Inflammatory macrophage treated with lipopolysaccharide for 1 hour (primary cell): ENCODE results near the gene MLLT10.
A peak's percentile ranks its signal among the peaks of the same experiment; 100 is the strongest.

Source experiments
- DNase-seq, 2 donors: peaks; one replicate each; pipeline ENCODE4 v3.0.0-alpha.2; 2020 to 2022

MLLT10 gene

DNA sequence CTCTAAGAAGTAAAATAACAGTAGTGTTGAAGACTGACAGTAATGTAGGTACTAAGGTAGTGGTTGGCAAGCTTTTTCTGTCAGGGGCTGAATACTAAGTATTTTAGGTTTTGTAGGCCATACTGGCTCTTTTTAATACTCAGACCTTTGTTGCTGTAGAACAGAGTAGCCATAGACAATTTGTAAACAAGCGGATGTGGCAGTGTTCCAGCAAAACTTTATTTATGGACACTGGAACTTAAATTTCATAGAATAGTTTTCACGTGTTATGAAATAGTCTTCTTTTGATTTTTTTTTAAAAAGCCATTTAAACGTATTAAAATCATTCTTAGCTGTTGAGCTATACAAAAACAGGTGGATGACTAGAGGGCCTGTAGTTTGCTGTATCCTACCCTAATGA lies 121.2 kb downstream of the MLLT10 start:
- DNase-seq: no peak

DNA sequence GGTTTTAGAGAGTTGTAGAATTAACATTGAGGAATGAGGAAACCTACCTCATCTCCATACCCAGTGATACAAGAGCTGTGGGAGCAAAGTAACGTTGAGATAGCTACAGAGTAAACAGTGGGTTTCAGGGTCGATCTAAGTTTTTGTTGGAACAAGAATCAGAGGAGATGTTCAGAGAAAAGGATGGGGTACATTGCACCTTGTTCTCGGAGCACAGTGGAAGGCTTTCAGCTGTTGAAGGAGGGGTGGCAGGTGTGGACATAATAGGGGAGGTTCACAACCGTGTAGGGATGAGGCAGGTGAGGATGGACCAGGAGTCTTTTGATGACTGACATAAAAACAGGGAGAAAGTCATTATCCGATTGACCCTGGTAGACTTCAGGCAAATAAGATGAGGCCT lies 121.7 kb downstream of the MLLT10 start:
- DNase-seq: no peak

DNA sequence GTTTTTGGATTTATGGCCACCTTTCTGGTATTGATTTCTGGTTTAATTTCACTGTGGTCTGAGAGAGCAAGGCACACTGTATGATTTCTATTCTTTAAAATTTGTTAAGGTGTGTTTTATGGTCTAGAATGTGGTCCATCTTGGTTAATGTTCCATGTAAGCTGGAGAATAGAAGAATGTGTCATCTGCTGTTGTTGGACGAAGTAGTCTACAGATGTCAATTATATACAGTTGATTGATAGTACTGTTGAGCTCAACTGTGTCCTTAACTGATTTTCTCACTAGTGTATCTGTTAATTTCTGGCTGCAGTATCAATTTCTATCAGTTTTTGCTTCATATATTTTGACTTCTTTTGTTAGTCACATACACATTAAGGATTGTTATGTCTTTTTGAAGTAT lies 127.1 kb downstream of the MLLT10 start:
- DNase-seq: no peak

DNA sequence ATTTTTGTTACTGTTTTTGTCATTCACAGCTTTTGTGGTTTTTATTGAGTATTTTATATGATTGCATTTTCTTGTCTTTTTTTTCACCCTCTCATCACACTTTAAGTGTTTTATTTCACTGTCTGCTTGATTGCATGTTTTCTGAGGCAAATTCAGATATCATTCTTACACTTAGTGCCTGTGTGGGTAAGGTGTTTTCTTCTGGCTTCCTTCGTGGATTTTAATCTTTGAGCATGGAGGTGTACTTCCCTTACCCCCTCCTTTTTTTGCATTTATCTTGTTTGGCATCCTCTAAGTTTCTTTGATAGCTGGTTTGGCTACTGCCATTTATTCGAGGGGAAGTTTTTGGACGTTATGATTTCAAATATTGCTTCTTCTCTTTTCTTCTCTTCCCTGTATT lies 127.9 kb downstream of the MLLT10 start:
- no peak for DNase-seq

DNA sequence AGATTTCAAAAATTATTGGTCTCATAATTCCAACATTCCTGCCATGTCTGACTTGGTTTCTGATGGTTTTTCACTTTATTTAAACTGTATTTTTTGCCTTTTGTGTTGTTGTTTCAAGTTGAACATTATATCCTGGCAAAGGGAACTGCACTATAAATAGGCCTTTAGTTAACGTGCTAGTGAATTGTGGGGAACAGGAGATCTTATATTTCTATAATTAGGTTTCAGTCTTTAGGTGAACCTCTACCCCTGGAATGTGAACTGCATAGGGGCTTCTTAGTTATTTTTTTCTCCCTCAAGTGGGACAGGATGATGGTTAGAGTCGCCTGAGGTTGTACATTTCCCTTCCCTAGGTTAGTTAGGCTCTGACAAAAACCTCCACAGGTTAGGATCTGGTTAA lies 128.6 kb downstream of the MLLT10 start:
- no peak for DNase-seq

DNA sequence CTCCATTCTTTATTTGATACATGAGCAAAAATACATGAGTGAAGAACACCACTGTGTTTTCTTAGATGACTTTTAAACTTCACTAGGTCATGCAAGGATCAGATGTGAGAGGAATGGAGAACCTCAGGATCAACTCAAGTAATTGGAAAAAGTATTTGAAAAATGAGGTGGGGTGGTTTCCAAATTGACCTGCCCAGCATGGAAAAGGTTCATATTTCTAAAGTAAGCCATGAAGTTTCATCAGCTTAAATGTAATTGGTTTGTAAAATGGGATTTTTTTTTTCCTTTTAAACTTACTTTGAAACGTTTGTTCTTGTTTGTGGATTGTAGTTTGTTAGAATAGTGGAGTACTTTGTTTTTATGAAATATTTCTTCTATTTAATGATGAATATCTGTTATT lies 134.8 kb downstream of the MLLT10 start:
- DNase-seq: no peak

DNA sequence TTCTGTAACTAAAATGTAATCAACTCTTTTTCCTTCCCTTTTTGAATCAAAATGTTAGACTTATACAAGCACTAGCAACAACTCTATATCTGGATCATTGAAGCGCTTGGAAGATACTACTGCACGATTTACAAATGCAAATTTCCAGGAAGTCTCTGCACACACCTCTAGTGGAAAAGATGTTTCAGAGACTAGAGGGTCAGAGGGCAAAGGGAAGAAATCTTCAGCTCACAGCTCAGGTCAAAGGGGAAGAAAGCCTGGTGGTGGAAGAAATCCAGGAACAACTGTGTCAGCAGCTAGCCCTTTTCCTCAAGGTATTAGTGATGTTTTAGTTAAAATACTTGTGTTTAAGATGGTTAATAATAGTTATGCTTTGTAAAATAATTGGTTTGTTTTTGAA lies 136.4 kb downstream of the MLLT10 start:
- no peak for DNase-seq

DNA sequence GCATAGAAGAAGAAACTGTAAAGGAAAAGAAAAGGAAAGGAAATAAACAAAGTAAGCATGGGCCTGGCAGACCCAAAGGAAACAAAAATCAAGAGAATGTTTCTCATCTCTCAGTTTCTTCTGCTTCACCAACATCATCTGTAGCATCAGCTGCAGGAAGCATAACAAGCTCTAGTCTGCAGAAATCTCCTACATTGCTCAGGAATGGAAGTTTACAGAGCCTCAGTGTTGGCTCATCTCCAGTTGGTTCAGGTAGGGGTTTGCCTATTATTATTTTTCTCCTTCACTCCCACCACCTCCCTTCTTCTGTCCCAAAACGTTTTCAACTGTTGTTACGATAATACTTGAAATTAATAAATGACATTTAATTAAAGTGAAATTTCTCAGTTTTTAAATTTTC lies 139.6 kb downstream of the MLLT10 start:
- DNase-seq: no peak

DNA sequence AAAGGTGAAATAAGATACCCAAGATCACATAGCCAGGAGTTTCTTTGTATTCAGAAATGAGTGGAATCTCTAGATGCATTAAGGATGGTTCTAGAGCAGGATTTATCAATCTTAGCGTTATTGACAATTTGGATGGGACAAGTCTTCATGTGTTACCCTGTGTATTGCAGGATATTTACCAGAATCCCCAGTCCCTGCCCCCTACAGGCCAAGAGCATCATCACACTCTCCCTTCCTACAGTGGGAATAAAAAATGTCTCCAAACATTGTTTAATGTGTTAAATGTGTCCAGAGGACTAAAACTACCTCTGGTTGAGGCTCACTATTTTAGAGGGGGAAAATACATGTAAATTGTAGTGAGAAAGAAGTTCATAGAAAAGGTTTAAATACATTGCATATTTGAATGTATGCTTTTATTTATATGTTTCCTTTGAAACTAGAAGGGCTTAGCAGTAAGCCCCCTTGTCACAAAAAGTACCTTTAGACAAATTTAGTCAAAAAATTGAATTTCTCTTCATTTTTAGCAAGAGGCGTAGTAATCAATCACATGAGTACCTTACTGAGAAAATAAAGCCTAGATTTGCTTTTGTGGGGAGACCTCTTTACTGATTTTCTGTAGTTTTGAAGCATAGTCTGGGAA lies 141.2 kb downstream of the MLLT10 start:
- peak; percentile 16 to 73 for DNase-seq

DNA sequence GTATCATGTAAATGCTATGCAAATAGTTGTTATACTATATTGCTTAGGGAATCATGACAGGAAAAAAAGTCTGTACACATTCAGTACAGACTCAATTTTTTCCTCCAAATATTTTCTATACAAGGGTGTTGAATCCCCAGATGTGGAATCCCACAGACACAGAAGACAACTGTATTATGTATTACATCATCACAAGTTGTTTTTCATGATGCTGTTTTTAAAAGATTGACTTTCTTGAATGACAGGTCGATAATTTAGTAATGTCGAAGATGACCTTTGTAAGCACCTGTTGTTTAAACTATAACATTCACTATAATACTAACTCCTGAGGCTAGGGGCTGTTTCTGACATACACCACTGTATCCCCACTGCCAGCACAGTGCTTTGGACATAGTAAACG lies 143.5 kb downstream of the MLLT10 start:
- DNase-seq: no peak

DNA sequence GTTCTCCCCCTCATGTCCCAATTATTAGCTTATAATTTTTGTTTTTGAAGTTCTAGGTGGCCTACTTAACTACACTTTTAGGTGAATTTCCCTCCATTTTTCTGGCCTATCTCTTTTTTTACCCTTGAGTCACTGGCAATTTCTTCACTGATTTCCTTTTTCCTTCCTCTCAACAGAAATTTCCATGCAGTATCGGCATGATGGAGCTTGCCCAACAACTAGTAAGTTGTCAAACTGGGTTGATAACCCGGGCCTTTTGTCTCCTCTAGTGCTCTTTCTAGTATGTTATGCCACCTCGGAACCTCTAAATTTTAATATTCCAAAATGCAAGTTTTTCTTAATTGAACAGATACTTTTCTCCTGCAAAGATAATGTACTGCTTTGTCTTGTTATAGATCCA lies 147.1 kb downstream of the MLLT10 start:
- no peak for DNase-seq

DNA sequence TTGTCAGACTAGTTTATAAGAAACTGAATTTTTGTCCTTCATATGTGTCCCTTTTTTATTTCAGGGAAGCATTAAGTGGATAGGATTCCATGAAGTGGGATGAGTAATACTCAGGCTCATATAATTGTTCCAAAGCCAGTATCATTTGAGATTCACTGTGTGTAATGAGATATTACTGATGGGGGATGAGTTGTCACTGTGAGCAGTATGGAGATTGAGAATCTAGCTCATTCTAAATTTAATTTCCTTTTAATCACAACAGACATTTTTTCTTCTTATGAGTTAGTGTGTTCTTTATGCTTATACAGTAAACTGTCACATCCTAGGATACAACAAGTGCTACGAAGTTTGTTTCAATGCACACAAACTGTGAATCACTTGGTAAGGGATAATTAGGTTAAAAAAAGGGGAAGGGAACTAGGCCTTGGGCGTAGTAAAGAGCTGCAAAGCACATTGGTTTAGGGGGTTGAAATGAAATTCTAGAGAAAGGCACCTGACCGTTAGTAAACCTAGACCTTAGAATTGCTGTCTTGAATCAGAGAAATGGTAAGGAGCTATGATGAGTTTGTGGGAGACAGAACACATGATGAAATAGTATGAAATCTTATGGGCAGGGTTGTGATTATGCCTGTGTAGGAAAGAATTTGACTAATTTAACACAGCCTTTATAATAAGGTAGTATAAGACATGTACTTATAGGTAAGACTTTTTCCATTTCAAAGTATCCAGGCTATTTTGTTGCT lies 153.4 kb downstream of the MLLT10 start:
- DNase-seq: no peak

DNA sequence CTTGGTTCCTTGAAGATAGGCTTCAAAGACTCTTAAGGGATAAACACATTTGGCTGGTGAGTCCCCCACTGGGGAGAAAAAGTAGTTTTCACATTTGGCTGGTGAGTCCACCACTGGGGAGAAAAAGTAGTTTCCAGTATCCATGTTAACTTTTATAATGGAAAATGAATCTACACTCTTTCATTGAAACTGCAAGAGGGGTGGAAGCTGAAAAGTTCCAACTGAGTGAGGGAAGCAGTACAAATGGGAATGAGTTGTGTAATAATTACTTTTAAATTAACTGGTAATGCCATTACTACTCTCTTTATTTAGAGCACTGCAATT lies 153.9 kb downstream of the MLLT10 start:
- no peak for DNase-seq

DNA sequence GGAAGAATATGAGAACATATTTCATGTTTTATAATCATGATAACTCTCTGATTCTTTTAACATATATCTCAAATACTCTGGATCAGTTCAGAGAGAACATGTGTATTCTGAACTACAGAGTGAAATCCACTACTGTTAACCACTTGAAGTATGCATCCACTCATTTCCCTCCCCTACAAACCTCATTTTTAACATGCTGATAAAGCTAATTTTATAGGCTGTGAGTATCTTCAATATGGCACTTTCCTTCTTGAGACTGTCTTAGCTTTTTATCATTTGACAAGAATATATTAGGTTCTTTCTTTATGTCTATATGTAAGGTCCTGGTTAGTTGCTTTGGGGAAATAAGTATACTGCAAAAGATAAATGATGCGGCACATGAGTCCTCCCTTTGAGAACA lies 154.8 kb downstream of the MLLT10 start:
- DNase-seq: no peak

DNA sequence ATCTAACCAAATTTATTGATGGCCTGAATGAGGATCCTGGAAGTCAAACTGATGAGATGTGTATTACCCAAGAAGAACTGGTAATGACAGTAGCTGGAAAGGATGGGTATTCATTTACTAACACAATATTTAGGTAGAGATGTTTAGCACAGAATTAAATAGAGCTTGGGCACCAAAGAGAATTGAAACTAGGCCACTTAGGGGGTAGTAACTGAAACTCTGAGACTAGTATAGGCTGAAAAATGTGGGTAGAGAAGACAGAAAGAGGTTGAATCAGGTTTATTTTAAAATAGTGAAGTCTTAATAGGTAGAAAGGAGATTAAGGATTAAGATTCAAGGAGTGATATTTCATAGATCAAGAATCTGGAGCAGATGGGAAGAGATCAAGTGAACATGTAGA lies 155.8 kb downstream of the MLLT10 start:
- DNase-seq: no peak

DNA sequence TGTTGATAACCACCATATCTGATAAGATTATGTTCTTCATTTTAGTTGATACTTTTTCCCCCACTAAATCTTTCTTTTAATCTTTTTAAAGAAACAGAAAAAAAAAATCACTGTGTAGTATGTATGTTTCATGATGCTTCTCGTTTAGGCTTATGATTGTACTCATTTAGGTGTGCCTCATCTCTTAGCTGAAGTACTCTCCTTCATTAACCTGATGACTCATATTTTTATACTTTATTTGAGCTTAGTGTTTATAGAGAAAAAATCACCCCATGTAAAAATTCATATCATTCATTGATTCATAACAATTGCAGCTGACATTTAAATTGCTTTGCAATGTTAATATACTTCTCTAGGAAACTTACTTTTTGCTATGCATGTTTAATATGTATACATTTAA lies 158.9 kb downstream of the MLLT10 start:
- no peak for DNase-seq

DNA sequence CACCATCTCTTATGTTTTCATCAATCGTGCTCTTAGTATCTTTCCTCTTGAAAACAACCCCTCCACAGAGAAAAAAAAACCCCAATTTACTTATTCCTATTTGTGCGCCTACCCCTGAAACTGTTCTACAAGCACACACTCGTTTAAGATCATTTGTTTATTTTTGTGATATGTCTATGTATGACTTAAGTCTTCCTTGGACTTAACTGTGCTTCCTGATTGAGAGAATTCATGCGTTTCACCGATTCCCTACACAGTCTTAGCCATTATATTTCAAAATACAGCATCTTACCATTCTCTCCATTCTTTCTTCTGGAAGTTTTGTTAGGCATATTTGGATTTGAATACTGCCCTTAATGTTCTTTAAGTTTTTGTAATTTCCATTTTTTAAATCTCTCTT lies 159.4 kb downstream of the MLLT10 start:
- no peak for DNase-seq

DNA sequence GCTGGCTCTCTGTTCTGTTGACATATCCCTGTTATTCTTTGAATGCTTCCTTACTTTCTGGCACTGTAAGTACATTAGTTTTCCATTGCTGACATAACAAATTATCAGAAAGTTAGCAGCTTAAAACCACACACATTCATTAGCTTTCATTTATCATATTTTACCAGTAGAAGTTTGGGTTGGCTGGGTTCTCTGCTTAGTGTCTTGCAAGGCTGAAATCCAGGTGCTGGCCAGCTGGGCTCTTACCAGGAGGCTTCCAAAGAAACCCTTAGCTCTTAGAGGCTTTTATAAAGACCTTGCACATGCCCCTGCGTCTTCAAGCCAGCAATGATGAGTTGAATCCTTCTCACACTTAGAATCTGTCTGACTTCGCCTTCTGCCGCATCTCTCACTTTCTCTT lies 160.6 kb downstream of the MLLT10 start:
- DNase-seq: no peak

DNA sequence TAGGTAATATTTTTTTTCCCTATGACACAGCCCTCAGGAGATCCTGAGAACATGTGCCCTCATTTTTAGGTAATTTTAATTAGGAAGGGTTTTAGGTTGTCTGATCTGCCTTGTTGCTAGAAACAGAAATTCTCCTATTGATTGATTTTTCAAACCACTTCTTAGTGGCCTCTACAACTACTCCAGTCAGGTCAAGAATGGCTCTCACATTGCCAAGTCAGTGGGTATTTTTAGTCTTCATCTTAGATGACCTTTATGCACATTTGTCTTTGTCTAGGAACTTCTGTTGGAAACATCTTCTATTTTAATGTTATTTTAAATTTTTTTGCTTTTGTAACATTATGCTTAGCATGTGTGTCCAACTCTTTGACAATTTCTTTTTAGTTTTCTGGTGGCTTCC lies 162.3 kb downstream of the MLLT10 start:
- no peak for DNase-seq

DNA sequence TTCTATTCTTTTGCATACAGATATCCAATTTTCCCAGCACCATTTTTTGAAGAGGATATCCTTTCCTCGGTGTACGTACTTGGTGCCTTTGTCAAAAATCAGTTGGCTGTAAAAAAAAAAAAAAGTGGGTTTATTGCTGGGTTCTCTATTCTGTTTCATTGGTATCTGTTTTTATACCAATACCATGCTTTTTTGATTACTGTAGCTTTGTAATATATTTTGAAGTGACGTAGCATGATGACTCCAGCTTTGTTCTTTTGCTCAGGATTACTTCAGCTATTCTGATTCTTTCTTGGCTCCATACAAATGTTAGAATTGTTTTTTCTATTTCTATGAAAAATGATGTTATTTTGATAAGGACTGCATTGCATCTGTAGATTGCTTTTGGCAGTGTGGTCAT lies 165.5 kb downstream of the MLLT10 start:
- DNase-seq: no peak

DNA sequence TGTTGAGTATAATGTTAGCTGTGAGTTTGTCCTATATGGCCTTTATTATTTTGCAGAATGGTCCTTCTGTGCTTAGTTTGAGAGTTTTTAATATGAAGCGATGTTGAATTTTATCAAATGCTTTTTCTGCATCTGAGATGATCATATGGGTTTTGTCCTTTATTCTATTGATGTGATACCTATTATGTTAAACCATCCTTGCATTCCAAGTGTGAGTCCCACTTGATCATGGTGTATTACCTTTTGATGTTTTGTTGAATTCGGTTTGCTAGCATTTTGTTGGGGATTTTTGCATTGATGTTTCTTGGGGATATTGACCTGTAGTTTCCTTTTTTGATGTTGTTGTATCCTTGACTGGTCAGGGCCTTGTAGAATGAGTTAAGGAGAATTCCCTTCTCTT lies 166.4 kb downstream of the MLLT10 start:
- no peak for DNase-seq

DNA sequence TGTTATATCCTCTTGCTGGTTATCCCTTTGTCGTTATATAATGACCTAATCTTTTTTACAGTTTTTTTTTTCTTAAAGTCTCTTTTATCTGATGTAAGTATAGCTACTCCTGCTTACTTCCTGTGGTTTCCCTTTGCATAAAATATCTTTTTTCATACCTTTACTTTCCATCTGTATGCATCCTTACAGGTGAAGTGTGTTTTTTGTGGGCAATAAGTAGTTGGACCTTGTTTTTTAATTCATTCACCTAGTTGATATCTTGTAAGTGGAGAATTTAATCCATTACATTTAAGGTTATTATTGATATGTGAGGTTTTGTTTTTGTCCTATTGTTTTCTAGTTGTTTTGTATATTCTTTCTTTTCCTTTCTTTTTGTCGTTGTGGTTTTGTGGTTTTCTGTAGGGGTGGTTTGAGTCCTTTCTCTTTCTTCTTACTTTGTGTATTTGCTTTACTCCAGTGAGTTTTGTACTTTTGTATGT lies 168.6 kb downstream of the MLLT10 start:
- no peak for DNase-seq

DNA sequence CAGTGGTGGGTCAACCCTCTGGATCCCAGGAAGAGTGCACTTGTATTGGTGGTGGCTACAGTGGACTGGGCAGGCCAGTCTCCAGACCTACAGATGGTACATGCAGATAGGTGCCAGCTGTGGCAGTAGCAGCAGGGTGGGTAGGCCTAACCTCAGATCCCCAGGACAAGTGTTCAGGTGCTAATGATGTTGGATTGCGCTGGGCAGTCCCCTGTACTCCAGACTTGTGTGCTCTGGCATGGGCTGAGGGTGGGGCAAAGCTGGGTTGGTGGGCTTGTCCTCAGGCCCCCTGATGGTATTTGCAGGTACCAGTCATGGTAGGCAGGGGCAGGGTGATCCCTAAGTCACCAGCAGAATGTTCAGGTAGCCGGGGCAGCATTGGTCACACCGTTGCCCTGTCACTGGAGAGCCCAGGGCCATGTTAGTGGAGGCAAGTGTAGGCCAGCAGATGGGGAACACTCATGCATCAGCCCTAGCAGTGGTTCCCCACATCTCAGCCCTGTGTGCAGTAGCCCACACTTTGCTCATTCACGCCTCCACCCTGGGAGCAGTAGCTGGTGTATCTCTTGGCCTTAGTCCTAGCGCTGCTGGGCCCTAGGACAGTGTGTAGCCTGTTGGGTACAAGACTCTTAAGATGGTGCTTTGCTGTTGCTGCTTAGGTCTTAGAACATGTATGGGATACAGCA lies 171.3 kb downstream of the MLLT10 start:
- no peak for DNase-seq

DNA sequence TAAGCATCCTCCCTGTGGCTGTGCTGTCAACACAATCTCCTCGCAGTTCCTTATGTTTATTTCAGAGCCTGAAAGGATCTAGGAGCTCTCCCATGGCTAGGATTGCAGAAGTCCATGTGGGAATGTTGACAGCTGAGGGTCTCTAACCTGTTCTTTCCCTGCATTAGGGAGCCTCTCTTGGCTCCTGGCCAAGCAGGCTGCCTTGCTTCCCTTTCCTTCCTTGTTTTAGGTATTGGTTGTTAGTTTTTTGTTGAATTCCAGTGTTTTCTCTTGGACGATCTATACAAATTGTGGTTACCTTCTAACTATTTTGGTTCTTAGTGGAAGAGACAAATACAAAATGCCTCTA lies 171.8 kb downstream of the MLLT10 start:
- DNase-seq: no peak

DNA sequence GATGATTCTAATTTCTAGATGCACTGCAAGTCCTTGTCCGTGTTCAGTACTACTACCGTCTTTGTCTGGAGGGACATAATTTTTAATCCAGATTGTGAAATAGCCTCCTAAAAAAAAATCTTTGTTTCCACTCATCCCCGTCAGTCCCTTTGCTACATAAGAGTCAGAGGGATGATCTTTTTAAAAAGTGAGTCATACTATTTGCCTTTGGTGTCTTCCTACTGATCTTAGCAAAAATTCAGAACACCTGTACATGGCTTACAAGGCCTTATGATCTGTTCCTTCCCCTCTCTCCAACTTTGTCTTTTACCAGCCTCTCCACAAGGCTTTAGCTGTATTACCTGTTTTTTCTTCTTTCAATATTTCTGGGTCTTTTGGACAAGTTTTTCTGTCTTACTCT lies 173.5 kb downstream of the MLLT10 start:
- no peak for DNase-seq
